SK-N-MC (cell line): ENCODE results near the gene CLEC4M.

Experiments
- EZH2 ChIP-seq: fragments of 200-600 bp; sonication (generic); IDR thresholded peaks from one replicate; pipeline ENCODE4 v1.6.1; 2017; ENCODE audit warnings: antibody characterized with exemption
- FOXP2 ChIP-seq: optimal IDR thresholded peaks from 2 replicates; pipeline ENCODE3; 2011; ENCODE audit warnings: mild to moderate bottlenecking, moderate library complexity; ENCODE audit not compliant: insufficient read depth; ENCODE audit errors: extremely low read length, control extremely low read depth
- POLR2AphosphoS5 ChIP-seq: IDR thresholded peaks from 2 replicates; pipeline ENCODE4 v1.6.1; 2012; ENCODE audit warnings: mild to moderate bottlenecking, low read depth, low read length, borderline replicate concordance

GRCh38 chr19:7740682-7741054, 22.4 kb upstream of the CLEC4M start:
- TF ChIP-seq EZH2 (no peak), POLR2AphosphoS5 (no peak), FOXP2 (no peak)
